GM18505 (cell line): ENCODE data around the gene TIPIN.
"Not testable (repeated sequence)": the region's sequence is repeated elsewhere in the genome, so short reads cannot be mapped to it uniquely, and the experiment has no call there.

Experiments
- ATAC-seq: cut with Tn5 transposase; IDR thresholded peaks from one replicate; pipeline ENCODE4 v1.9.1; 2021; ENCODE audit not compliant: unreplicated experiment
- POLR2A ChIP-seq: IDR thresholded peaks from 4 replicates; pipeline ENCODE4 v1.6.1; 2011; ENCODE audit warnings: borderline replicate concordance; ENCODE audit not compliant: insufficient read depth, insufficient read length; ENCODE audit errors: extremely low read depth

TIPIN gene

GRCh38 chr15:66390678-66391077, 34.2 kb upstream of the TIPIN start:
- no peak for ATAC-seq
- TF ChIP-seq POLR2A, result no peak

DNA sequence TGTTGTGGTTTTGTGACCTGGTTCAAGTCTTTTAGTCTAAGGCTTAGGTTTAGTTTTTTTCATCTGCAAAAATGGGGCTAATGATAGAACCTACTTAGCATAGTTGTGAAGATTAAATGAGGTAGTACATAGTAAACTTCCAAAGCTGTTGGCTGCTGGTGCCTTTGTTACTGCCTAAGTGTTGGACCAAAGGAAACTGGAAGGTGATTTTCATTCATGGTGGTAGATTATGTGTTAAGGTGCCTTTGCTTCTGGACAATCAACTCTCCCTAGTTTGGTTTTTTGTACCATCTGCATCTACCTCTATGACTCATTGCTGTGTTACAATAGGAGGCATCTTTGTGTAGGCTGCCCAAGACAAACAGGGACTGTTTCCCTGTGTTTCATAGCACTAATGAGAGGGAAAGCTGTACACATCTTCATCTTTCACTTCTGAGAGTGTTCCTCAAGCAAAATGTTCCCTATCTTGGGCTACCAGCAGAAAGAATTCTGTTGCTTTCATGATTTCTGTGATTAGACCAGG, 33.4 kb upstream of the TIPIN start:
- ATAC-seq, result no peak
- no peak for TF ChIP-seq POLR2A

GRCh38 chr15:66389098-66389858, 32.8 kb upstream of the TIPIN start:
- no peak for ATAC-seq
- TF ChIP-seq POLR2A, result no peak

- ATAC-seq, result no peak
- no peak for TF ChIP-seq POLR2A
These were observed 32.1 kb upstream of the TIPIN start for GRCh38 chr15:66388576-66388975.

DNA sequence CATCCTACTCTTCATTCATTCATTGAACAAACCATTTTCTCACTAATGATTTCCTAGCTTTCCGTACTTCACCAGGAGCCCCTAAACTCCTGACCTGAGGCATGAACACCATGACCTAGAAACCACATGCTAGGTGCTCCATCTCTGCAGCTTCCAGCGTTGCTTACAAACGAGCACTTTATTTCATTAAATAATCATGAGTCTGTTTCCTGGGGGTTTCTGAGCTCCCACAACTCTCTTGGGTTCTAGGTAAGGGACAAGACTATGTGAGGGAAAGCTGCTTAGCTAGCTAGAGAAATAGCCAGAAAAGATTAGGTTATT, 31.5 kb upstream of the TIPIN start:
- ATAC-seq, result no peak
- no peak for TF ChIP-seq POLR2A

DNA sequence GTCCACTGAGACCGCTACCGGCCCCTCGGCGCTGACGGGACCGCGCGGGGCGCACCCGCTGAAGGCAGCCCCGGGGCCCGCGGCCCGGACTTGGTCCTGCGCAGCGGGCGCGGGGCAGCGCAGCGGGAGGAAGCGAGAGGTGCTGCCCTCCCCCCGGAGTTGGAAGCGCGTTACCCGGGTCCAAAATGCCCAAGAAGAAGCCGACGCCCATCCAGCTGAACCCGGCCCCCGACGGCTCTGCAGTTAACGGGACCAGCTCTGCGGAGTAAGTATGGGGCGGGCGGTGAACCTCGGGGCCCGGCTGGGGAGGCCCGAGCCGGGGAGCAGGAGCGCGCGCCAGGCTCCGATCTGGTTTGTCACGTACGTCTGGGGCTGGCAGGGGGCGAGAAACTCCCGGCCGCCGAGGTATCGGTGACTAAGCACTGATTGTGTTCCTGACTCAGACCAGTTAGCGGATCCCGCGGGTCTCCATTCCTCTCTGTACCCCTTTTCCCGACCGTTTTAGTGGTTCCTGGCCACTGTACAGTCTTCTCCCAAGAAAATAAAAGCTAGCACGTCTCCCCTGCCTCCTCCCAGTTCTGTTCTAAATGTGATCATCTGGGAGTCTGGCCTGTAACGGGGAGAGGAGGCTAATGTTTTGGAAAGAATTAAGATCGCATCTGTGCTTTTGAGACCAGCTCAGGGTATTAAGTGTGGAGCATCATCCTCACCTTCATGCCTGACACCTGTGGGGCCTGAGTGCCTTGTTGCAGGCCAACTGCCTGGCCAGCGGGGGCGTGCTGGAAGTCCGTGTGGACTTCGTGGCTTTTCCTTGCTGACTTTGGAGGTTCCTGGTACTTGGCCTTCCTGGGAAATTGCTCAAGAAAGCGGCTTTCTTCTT, 30.9 kb upstream of the TIPIN start:
- TF ChIP-seq POLR2A, result peak; percentile 8
- peak; percentile 29 for ATAC-seq

GRCh38 chr15:66386204-66387123, 30.0 kb upstream of the TIPIN start, which contains the start of gene MAP2K1:
MAP2K1 (plus strand) TSS chr15:66386912; CDS start chr15:66387348, 436 bp downstream.
- peak; percentile 69 for TF ChIP-seq POLR2A
- peak; percentile 77 for ATAC-seq

DNA sequence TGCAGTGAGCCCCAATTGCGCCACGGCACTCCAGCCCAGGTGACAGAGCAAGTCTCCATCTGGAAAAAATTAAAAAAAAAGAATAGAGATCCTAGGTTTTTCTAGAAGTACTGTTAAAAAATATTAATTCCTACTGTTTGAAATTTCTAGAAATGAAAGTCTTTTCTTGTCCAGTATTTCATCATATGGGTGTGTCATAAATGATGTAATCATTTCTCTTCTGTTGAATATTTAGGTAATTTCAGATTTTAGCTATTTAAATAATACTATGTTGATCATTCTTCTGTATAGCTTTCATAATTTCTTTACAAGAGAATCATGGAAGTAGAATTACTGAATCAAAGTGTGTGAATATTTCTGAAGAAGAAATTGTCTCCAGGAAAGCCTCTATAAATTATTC, 24.9 kb upstream of the TIPIN start:
- ATAC-seq, result not testable (repeated sequence)

GRCh38 chr15:66378814-66379430, 22.4 kb upstream of the TIPIN start:
- TF ChIP-seq POLR2A, result no peak
- no peak for ATAC-seq

DNA sequence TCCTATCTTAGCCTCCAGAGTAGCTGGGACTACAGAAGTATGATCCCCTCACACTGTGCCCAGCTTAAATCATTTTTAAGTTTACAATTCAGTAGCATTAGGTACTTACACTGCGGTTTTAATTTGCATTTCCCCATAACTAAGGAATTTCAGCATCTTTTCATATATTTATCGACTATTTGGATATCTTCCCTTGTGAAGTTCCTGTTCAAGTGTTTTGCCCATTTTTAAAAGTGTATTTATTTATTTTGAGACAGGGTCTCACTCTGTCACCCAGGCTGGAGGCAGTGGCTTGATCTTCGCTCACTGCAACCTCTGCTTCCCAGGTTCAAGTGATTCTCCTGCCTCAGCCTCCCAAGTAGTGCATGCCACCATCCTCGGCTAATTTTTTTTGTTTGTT, 17.7 kb upstream of the TIPIN start:
- ATAC-seq, result no peak
- TF ChIP-seq POLR2A, result no peak

DNA sequence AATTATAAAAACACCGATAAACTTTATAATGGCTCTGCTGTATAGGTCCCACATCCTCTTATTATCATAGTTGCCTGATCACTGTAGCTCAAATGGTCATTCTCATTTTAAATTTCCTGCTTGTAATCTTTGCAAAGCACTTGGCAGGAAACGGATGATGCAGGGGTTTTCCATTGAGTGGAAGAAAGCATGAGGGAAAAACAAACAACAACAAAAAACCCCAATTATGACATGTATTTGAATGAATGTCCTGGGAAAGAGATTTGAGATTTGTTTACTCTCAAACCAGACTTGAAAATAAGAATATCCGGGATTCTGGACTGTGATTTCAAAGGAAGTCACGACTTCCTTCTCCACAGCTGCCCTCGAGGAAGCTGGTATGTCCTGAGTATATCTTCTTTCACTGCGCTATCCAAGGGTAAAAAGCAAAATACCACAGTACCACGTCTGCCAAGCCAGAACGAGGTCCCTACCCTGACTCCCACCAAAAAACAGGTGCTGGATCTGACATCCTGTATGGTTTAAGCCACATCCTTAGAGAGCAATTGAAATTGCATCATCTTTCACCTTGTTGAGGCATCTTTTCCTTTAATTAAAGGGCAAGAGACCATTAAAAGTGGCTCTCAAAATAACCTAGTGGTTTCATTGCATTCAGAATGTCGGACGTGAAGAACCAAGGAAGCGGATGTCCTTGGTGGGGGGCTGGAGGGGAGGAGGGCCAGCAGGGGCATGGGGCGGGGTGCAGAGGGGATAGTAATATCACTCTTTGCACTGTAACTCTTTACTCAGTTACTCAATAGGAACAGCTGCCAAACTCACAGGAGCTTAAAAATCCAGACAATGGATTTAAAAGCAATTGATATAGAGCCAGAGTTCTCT, 13.5 kb upstream of the TIPIN start:
- ATAC-seq, result no peak
- no peak for TF ChIP-seq POLR2A
